NCI-H526 treated with DMSO at 0.1 percent for 48 hours (cell line): ENCODE measurements around the gene APOA5.
A peak's percentile ranks its signal among the peaks of the same experiment; 100 is the strongest.
"Not testable (repeated sequence)": the region's sequence is repeated elsewhere in the genome, so short reads cannot be mapped to it uniquely, and the experiment has no call there.

ENCODE experiments used
- DNase-seq: peaks from one replicate; lab custom pipeline; 2025; lab: John Stamatoyannopoulos, UW

The APOA5 gene, protein sequence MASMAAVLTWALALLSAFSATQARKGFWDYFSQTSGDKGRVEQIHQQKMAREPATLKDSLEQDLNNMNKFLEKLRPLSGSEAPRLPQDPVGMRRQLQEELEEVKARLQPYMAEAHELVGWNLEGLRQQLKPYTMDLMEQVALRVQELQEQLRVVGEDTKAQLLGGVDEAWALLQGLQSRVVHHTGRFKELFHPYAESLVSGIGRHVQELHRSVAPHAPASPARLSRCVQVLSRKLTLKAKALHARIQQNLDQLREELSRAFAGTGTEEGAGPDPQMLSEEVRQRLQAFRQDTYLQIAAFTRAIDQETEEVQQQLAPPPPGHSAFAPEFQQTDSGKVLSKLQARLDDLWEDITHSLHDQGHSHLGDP

DNA sequence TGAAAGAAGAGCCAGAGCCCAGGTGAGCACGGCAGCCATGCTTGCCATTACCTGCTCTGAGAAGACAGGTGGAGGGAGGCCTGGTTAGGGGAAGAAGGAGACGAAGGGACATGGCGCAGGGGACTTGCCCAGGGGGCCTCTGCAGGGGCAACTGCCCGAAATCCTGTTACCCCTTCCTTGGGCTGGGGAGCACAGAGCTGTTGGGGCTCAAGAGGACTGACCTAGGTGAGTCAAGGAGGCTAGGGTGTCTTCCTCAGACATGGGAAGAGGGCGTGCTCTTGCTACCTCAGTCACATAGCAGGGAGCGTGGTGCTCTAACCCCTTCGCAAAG lies at the start of gene APOA5:
Gene APOA5, minus strand, starts transcription at position 67 of the 331 bp plus-strand sequence. Its CDS starts 19 bp downstream, at position 48.
- no peak for DNase-seq

DNA sequence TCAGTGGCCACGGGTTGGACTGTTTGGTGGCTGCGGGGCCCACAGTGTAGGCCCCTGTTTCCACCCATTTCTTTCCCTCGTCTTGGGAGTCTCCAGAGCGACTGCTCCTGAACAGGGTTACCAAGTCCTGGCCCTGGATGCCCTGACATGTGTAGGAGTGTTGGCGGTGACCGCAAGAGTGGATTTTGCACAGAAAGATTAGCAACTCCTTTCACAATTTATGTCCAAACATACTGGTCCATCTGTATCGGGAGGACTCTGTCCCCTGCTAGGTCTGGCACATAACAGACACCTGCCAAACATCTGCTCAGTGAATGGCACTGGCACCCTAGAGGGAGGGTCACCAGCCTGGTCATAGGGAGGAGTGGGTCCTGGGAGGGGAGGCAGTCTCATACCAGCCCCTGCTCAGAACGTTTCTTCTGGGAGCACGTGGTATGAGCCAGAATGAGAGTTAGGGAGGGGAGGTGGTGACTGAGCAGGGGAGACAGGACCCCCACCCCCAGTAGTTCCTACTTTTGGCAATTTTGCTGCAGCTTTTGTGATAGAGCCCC lies 49.1 kb upstream of the APOA5 start:
- no peak for DNase-seq

DNA sequence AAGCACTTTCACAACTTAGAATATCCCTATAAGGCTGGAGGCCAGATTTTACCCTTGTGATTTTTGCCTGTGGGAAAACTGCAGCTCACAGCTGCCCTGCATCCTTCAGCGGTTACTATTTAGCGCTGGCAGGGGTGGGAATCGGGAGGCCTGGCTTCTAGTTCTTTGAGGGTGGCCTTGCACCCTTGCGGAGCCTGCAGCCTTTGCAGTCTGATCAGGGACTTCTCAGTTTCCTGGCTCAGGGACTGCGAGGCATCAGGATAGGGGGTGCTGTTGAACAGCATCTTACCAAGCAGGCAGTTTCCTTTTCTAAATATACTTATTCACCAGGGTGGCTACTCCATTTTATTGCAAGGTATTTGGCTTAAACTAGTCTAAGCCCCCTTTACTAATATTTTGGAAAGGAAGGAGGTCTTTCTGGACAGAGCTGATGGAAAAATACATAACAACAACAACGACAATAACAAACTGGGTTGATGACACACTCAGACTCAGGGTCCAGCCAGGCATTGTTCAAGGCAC lies 48.6 kb upstream of the APOA5 start:
- no peak for DNase-seq

DNA sequence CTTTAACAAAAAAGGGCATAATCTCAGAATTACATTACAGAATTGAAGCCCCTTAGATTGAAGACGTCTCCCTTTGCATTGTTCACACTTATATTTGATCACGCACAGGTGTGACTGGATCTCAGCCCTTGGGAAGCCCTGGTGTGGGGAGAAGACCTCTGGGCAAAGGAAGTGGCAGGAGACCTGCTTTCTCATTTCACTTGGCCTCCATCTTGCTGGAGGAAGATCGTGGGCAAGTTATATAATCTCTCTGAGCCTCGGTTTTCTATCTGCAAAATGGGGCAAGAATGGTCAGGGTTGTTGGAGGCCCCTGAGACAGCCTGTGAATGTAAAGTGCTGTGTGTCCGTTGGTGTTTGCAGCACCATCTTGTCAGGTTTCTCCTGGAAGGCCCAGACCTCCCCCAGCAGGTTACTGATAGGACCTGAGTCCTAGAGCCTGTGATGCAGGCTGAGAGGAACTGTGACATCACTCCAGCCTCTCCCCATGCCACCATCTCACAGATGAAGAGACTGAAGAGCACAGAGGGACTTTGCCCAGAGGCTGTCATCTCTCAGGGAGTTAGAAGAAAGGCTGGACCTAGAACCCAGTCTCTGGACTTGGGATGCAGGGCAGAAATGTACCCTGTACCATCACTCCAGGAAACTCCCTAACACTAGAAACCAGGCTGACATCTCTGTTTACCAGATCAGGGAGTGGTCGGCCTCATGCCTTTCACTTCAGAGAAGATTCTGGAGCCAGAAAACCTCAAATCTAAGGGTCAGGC lies 46.8 kb upstream of the APOA5 start:
- no peak for DNase-seq

DNA sequence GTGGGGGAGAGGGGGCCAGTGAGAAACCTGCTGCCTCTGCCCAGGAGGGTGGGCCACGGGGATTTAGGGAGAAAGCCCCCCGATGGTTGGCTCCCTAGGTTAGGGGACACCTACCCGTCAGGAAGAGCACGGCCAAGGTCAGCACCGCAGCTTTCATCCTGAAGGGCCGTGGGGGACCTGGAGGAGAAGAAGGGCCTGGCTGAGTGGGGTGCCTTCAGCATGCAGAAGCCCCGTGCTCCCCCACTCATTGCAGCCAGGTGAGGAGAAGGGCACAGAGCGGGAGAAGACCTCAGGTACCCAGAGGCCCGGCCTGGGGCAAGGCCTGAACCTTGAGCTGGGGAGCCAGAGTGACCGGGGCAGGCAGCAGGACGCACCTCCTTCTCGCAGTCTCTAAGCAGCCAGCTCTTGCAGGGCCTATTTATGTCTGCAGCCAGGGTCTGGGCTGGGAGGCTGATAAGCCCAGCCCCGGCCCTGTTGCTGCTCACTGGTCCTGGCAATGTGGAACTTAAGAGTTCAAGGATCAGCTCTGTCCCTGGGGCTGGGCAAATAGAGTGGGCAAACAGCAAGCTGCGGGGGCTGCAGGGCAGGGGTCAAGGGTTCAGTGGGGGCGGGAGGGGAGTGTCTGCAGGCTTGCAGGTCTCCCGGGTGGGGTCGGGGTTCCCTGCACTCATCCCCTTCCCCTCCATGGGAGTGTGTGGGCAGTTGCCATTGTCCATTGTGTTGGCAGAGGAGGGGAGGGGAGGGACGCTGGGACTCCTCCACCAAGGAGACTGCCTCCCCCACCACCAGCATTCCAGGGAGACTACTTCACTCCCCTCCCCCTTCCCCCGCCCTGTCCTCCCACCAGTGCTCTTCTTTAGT lies 45.8 kb upstream of the APOA5 start, which contains the start of gene APOA1:
Gene APOA1, minus strand, starts transcription at position 392 of the 861 bp plus-strand sequence. Its CDS starts 235 bp downstream, at position 157.
- no peak for DNase-seq

DNA sequence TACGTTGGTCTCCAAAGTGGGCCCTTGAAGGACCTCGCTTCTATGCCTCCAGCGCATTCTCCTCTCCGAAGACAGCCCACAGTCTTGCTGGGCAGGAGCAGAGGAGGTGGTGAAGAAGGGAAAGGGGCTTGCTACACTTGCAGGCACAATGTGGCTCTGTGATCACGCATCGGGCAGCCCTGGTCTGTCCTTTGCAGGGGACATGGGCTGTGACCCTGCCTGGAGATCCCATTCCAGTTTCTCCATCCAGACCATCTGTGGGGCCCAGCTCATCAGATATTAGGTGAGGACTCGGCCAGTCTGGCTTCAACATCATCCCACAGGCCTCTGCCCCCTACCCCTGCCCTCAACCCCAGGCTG lies 44.9 kb upstream of the APOA5 start:
- no peak for DNase-seq

DNA sequence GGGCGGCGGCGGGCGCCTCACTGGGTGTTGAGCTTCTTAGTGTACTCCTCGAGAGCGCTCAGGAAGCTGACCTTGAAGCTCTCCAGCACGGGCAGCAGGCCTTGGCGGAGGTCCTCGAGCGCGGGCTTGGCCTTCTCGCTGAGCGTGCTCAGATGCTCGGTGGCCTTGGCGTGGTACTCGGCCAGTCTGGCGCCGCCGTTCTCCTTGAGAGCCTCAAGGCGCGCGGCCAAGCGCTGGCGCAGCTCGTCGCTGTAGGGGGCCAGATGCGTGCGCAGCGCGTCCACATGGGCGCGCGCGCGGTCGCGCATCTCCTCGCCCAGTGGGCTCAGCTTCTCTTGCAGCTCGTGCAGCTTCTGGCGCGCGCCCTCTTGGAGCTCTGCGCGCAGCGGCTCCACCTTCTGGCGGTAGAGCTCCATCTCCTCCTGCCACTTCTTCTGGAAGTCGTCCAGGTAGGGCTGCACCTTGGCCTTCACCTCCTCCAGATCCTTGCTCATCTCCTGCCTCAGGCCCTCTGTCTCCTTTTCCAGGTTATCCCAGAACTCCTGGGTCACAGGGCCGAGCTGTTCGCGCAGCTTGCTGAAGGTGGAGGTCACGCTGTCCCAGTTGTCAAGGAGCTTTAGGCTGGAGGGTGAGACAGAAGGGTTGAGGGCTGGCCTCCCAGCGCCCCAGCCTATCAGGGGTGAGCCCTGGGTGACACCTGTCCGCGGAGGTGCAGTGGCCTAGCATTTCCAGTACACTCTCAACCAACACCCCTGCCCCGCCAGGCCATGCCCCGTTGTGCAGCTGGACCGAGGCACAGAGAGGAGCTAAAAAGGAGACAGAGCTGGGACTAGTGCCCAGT lies 44.3 kb upstream of the APOA5 start:
- peak; percentile 96 for DNase-seq

DNA sequence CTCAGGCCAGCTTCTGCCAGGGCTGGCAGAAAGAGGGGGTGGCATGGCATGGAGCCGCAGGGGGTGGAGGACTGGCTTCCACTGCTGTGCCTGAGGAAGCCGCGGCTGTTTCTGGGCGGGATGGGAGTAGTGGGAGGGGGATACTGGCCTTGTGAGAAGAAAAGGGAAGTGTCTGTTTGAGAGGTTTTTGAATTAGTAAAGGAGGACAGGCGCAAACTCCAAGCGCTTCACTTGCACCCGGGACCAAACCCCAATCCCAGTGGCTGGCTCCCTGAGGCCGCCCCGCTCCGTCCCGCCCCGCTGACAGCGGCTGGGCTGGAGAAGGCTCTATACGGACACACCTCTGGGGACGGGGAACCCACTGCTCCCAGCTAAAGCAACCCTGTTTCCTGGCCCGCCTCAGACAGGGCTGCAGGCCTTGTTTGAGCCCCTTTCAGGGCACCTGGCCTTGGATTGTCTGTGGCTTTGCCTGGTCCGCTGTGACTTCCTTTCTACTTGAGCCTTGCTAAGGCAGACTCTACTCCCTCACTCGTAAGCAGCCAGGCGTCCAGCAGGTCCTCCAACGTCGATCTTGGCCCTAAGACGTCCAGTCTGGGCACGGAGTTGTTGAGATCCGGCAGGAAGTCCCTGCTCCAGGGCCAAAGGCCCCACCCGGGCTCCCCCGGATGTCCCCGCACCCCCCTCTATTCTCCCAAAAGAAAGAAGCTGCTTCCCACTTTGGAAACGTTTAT lies 43.5 kb upstream of the APOA5 start:
- no peak for DNase-seq

DNA sequence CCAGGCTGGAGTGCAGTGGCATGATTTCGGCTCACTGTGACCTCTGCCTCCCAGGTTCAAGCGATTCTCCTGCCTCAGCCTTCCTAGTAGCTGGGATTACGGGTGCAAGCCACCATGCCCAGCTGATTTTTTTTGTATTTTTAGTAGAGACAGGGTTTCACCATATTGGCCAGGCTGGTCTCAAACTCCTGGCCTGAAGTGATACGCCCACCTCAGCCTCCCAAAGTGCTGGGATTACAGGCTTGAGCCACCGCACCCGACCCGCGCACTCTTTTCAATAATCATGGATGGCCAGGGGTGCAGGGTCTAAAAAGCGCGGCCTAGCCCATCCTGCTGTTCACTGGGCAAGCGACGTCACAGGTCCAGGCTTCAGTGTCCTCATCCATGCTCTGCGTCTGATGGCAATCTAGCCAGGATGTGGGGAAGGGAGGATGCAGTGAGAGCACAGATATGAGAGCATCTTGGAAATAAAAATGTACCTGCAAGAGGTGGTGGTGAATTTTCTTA lies 42.9 kb upstream of the APOA5 start:
- DNase-seq = not testable (repeated sequence)

DNA sequence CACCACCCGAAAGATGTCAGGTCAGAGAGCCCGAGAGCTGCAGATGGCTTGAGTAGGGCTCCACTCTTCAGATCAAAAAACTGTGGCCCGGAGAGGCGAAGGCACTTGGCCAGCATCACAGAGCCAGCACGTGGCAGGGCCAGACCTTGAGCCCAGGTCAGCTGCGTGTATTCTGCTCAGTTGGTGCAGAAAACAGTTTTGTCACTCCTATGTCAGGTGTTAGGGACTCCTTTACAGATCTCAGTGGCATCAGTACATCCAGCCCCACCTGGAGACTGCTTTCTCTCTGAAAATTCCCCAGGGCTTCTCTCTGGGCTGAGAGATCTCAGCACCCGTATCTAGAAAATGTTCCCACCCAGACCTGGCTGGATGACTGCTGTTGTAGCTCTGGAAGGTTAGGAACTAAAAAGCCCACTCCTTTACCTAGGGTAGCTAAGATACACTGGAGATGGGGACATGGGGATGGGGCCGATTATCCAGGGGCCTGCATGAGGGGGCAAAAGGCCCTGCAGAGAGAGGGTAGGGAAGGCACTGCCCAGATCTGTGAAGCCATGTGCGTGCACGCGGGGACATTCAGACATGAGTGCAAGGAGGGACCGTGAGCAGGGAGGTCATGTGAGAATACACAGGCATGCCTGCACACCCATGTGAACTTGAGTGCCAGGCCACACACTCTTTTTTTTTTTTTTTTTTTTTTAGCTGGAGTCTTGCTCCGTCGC lies 42.3 kb upstream of the APOA5 start:
- DNase-seq = no peak

DNA sequence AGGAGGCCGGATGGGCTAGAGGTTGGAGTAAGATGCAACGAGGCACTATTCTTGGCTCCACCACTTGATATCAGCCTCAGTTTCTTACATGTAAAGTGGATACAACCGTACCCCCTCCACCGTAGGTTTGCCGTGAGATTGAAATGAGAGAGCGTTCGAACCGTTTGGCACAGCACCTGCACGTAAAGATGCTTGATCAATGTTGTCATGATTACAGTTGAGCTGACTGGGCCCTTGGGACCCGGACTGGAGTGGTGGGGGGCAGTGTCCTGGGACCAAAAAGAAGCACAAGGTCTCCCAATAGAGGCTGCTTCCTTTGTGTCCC lies 41.8 kb upstream of the APOA5 start:
- no peak for DNase-seq

DNA sequence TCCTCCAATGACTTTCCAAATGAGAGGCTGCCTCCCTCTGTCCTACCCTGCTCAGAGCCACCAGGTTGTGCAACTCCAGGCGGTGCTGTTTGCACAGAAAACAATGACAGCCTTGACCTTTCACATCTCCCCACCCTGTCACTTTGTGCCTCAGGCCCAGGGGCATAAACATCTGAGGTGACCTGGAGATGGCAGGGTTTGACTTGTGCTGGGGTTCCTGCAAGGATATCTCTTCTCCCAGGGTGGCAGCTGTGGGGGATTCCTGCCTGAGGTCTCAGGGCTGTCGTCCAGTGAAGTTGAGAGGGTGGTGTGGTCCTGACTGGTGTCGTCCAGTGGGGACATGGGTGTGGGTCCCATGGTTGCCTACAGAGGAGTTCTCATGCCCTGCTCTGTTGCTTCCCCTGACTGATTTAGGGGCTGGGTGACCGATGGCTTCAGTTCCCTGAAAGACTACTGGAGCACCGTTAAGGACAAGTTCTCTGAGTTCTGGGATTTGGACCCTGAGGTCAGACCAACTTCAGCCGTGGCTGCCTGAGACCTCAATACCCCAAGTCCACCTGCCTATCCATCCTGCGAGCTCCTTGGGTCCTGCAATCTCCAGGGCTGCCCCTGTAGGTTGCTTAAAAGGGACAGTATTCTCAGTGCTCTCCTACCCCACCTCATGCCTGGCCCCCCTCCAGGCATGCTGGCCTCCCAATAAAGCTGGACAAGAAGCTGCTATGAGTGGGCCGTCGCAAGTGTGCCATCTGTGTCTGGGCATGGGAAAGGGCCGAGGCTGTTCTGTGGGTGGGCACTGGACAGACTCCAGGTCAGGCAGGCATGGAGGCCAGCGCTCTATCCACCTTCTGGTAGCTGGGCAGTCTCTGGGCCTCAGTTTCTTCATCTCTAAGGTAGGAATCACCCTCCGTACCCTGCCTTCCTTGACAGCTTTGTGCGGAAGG lies 40.9 kb upstream of the APOA5 start:
- DNase-seq = no peak

DNA sequence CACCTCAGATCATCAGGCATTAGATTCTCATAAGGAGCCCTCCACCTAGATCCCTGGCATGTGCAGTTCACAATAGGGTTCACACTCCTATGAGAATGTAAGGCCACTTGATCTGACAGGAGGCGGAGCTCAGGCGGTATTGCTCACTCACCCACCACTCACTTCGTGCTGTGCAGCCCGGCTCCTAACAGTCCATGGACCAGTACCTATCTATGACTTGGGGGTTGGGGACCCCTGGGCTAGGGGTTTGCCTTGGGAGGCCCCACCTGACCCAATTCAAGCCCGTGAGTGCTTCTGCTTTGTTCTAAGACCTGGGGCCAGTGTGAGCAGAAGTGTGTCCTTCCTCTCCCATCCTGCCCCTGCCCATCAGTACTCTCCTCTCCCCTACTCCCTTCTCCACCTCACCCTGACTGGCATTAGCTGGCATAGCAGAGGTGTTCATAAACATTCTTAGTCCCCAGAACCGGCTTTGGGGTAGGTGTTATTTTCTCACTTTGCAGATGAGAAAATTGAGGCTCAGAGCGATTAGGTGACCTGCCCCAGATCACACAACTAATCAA lies 40.2 kb upstream of the APOA5 start:
- no peak for DNase-seq

DNA sequence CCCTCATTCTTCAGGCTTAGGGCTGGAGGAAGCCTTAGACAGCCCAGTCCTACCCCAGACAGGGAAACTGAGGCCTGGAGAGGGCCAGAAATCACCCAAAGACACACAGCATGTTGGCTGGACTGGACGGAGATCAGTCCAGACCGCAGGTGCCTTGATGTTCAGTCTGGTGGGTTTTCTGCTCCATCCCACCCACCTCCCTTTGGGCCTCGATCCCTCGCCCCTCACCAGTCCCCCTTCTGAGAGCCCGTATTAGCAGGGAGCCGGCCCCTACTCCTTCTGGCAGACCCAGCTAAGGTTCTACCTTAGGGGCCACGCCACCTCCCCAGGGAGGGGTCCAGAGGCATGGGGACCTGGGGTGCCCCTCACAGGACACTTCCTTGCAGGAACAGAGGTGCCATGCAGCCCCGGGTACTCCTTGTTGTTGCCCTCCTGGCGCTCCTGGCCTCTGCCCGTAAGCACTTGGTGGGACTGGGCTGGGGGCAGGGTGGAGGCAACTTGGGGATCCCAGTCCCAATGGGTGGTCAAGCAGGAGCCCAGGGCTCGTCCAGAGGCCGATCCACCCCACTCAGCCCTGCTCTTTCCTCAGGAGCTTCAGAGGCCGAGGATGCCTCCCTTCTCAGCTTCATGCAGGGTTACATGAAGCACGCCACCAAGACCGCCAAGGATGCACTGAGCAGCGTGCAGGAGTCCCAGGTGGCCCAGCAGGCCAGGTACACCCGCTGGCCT lies 38.7 kb upstream of the APOA5 start:
- no peak for DNase-seq

DNA sequence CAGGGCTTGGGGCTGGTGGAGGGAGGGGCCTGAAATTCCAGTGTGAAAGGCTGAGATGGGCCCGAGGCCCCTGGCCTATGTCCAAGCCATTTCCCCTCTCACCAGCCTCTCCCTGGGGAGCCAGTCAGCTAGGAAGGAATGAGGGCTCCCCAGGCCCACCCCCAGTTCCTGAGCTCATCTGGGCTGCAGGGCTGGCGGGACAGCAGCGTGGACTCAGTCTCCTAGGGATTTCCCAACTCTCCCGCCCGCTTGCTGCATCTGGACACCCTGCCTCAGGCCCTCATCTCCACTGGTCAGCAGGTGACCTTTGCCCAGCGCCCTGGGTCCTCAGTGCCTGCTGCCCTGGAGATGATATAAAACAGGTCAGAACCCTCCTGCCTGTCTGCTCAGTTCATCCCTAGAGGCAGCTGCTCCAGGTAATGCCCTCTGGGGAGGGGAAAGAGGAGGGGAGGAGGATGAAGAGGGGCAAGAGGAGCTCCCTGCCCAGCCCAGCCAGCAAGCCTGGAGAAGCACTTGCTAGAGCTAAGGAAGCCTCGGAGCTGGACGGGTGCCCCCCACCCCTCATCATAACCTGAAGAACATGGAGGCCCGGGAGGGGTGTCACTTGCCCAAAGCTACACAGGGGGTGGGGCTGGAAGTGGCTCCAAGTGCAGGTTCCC lies 38.0 kb upstream of the APOA5 start, which contains the start of gene APOC3:
Gene APOC3, plus strand, starts transcription at position 383 of the 659 bp plus-strand sequence. CDS start 676 bp downstream, outside the sequence.
- no peak for DNase-seq

DNA sequence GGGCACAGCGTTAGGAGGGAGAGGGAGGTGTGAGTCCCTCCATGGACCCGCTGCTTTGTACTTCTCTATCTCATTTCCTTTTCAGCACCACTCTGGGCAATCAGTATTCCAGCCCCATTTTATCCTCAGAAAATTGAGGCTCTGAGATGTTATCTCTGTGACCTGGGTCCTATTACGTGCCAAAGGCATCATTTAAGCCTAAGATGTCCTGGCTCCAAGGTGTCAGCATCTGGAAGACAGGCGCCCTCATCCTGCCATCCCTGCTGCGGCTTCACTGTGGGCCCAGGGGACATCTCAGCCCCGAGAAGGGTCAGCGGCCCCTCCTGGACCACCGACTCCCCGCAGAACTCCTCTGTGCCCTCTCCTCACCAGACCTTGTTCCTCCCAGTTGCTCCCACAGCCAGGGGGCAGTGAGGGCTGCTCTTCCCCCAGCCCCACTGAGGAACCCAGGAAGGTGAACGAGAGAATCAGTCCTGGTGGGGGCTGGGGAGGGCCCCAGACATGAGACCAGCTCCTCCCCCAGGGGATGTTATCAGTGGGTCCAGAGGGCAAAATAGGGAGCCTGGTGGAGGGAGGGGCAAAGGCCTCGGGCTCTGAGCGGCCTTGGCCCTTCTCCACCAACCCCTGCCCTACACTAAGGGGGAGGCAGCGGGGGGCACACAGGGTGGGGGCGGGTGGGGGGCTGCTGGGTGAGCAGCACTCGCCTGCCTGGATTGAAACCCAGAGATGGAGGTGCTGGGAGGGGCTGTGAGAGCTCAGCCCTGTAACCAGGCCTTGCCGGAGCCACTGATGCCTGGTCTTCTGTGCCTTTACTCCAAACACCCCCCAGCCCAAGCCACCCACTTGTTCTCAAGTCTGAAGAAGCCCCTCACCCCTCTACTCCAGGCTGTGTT lies 37.2 kb upstream of the APOA5 start:
- no peak for DNase-seq
